GM23338 (cell line): Measurements from ENCODE around the gene EFR3B.

Source experiments
- CREB1 ChIP-seq: fragments of 250-450 bp; sonication (Bioruptor Pico); IDR thresholded peaks from 2 replicates; pipeline ENCODE4 v1.5.0; 2020; ENCODE audit warnings: low read depth, mild to moderate bottlenecking, moderate library complexity
- EZH2 ChIP-seq: fragments of 200-600 bp; sonication (generic); IDR thresholded peaks from one replicate; pipeline ENCODE4 v1.8.0; 2017; ENCODE audit warnings: antibody characterized with exemption, mild to moderate bottlenecking, low read depth; ENCODE audit not compliant: unreplicated experiment
- EZH2phosphoT487 ChIP-seq: fragments of 200-600 bp; sonication (generic); IDR thresholded peaks from one replicate; pipeline ENCODE4 v1.8.1; 2018; ENCODE audit warnings: antibody characterized with exemption; ENCODE audit not compliant: unreplicated experiment
- POLR2AphosphoS5 ChIP-seq: IDR thresholded peaks from 2 replicates; pipeline ENCODE4 v1.6.1; 2016; ENCODE audit warnings: antibody characterized with exemption, low read depth
- TF ChIP-seq, protein P1 (sequence below), 2 experiments: fragments of 200-600 bp in 1 of 2; sonication (generic) in 1 of 2; conservative IDR thresholded peaks; 2 replicates each; pipeline versions ENCODE4 v1.5.1 to v1.6.1; 2016 to 2017; ENCODE audit warnings: antibody characterized with exemption in 2 of 2, low read depth in 2 of 2, mild to moderate bottlenecking in 2 of 2, moderate library complexity in 1 of 2
- TF ChIP-seq, protein P2 (sequence below): IDR thresholded peaks from one replicate; pipeline ENCODE4 v1.6.1; 2018; ENCODE audit warnings: antibody characterized with exemption; ENCODE audit not compliant: unreplicated experiment
- TF ChIP-seq, protein P3 (sequence below): fragments of 250-450 bp; sonication (Bioruptor Pico); IDR thresholded peaks from 2 replicates; pipeline ENCODE4 v1.5.0; 2020; ENCODE audit warnings: mild to moderate bottlenecking, moderate library complexity
- TF ChIP-seq, protein P4 (sequence below): IDR thresholded peaks from 2 replicates; pipeline ENCODE4 v1.6.1; 2016; ENCODE audit warnings: antibody characterized with exemption

DNA sequence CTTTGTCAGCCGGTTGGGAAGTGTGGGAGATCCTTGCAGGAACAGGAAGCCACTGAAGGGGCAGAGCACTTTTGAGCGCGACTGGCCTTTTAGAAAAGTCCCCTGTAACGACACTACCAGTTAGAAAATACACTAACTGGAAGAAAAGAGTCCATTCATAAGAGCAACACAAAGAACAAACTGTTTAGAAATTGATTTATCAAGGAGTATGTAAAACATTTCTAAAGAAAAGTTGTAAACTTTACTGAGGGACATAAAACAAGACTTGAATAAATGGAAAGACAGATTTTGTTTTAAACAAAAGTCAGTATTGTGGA is 156.3 kb downstream of the EFR3B start:
- TF ChIP-seq, protein P1, sequence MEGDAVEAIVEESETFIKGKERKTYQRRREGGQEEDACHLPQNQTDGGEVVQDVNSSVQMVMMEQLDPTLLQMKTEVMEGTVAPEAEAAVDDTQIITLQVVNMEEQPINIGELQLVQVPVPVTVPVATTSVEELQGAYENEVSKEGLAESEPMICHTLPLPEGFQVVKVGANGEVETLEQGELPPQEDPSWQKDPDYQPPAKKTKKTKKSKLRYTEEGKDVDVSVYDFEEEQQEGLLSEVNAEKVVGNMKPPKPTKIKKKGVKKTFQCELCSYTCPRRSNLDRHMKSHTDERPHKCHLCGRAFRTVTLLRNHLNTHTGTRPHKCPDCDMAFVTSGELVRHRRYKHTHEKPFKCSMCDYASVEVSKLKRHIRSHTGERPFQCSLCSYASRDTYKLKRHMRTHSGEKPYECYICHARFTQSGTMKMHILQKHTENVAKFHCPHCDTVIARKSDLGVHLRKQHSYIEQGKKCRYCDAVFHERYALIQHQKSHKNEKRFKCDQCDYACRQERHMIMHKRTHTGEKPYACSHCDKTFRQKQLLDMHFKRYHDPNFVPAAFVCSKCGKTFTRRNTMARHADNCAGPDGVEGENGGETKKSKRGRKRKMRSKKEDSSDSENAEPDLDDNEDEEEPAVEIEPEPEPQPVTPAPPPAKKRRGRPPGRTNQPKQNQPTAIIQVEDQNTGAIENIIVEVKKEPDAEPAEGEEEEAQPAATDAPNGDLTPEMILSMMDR (conservative IDR thresholded peaks at IDR 0.05; ENCODE audit: low read depth in 2 of 2), result no peak
- TF ChIP-seq EZH2 (no peak), POLR2AphosphoS5 (no peak), CREB1 (CRISPR knock-in tag) (no peak), EZH2phosphoT487 (no peak)
- TF ChIP-seq, protein P2, sequence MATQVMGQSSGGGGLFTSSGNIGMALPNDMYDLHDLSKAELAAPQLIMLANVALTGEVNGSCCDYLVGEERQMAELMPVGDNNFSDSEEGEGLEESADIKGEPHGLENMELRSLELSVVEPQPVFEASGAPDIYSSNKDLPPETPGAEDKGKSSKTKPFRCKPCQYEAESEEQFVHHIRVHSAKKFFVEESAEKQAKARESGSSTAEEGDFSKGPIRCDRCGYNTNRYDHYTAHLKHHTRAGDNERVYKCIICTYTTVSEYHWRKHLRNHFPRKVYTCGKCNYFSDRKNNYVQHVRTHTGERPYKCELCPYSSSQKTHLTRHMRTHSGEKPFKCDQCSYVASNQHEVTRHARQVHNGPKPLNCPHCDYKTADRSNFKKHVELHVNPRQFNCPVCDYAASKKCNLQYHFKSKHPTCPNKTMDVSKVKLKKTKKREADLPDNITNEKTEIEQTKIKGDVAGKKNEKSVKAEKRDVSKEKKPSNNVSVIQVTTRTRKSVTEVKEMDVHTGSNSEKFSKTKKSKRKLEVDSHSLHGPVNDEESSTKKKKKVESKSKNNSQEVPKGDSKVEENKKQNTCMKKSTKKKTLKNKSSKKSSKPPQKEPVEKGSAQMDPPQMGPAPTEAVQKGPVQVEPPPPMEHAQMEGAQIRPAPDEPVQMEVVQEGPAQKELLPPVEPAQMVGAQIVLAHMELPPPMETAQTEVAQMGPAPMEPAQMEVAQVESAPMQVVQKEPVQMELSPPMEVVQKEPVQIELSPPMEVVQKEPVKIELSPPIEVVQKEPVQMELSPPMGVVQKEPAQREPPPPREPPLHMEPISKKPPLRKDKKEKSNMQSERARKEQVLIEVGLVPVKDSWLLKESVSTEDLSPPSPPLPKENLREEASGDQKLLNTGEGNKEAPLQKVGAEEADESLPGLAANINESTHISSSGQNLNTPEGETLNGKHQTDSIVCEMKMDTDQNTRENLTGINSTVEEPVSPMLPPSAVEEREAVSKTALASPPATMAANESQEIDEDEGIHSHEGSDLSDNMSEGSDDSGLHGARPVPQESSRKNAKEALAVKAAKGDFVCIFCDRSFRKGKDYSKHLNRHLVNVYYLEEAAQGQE, result no peak
- TF ChIP-seq, protein P3, sequence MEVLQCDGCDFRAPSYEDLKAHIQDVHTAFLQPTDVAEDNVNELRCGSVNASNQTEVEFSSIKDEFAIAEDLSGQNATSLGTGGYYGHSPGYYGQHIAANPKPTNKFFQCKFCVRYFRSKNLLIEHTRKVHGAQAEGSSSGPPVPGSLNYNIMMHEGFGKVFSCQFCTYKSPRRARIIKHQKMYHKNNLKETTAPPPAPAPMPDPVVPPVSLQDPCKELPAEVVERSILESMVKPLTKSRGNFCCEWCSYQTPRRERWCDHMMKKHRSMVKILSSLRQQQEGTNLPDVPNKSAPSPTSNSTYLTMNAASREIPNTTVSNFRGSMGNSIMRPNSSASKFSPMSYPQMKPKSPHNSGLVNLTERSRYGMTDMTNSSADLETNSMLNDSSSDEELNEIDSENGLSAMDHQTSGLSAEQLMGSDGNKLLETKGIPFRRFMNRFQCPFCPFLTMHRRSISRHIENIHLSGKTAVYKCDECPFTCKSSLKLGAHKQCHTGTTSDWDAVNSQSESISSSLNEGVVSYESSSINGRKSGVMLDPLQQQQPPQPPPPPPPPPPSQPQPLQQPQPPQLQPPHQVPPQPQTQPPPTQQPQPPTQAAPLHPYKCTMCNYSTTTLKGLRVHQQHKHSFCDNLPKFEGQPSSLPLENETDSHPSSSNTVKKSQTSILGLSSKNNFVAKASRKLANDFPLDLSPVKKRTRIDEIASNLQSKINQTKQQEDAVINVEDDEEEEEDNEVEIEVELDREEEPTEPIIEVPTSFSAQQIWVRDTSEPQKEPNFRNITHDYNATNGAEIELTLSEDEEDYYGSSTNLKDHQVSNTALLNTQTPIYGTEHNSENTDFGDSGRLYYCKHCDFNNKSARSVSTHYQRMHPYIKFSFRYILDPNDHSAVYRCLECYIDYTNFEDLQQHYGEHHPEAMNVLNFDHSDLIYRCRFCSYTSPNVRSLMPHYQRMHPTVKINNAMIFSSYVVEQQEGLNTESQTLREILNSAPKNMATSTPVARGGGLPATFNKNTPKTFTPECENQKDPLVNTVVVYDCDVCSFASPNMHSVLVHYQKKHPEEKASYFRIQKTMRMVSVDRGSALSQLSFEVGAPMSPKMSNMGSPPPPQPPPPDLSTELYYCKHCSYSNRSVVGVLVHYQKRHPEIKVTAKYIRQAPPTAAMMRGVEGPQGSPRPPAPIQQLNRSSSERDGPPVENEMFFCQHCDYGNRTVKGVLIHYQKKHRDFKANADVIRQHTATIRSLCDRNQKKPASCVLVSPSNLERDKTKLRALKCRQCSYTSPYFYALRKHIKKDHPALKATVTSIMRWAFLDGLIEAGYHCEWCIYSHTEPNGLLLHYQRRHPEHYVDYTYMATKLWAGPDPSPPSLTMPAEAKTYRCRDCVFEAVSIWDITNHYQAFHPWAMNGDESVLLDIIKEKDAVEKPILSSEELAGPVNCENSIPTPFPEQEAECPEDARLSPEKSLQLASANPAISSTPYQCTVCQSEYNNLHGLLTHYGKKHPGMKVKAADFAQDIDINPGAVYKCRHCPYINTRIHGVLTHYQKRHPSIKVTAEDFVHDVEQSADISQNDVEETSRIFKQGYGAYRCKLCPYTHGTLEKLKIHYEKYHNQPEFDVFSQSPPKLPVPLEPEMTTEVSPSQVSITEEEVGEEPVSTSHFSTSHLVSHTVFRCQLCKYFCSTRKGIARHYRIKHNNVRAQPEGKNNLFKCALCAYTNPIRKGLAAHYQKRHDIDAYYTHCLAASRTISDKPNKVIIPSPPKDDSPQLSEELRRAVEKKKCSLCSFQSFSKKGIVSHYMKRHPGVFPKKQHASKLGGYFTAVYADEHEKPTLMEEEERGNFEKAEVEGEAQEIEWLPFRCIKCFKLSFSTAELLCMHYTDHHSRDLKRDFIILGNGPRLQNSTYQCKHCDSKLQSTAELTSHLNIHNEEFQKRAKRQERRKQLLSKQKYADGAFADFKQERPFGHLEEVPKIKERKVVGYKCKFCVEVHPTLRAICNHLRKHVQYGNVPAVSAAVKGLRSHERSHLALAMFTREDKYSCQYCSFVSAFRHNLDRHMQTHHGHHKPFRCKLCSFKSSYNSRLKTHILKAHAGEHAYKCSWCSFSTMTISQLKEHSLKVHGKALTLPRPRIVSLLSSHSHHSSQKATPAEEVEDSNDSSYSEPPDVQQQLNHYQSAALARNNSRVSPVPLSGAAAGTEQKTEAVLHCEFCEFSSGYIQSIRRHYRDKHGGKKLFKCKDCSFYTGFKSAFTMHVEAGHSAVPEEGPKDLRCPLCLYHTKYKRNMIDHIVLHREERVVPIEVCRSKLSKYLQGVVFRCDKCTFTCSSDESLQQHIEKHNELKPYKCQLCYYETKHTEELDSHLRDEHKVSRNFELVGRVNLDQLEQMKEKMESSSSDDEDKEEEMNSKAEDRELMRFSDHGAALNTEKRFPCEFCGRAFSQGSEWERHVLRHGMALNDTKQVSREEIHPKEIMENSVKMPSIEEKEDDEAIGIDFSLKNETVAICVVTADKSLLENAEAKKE (CRISPR knock-in tag), result no peak
- TF ChIP-seq, protein P4, sequence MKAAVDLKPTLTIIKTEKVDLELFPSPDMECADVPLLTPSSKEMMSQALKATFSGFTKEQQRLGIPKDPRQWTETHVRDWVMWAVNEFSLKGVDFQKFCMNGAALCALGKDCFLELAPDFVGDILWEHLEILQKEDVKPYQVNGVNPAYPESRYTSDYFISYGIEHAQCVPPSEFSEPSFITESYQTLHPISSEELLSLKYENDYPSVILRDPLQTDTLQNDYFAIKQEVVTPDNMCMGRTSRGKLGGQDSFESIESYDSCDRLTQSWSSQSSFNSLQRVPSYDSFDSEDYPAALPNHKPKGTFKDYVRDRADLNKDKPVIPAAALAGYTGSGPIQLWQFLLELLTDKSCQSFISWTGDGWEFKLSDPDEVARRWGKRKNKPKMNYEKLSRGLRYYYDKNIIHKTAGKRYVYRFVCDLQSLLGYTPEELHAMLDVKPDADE, result no peak
